Measurements from ENCODE around the gene HSCB.

- TF ChIP-seq EP300 (IDR thresholded peaks at IDR 0.05; ENCODE audit: low read length) (no peak), HCFC1 (IDR thresholded peaks at IDR 0.05; ENCODE audit: low read depth, low read length) (no peak), ESRRB (CRISPR knock-in tag; IDR thresholded peaks at IDR 0.05; ENCODE audit: borderline replicate concordance) (no peak), MAZ (CRISPR knock-in tag; conservative IDR thresholded peaks at IDR 0.05 in 1 of 2, IDR thresholded peaks at IDR 0.05 in 1 of 2) (no peak), ZNF384 (IDR thresholded peaks at IDR 0.05; ENCODE audit: low read depth, low read length) (no peak), NCOA4 (IDR thresholded peaks at IDR 0.05; ENCODE audit: partially characterized antibody) (no peak), PHF20 (IDR thresholded peaks at IDR 0.05; ENCODE audit: partially characterized antibody) (no peak), CTCF (IDR thresholded peaks at IDR 0.05 in 2 of 3, conservative IDR thresholded peaks at IDR 0.05 in 1 of 3; ENCODE audit: insufficient read depth in 2 of 3, low read depth in 1 of 3, low read length in 3 of 3) (no peak), ZFP1 (CRISPR knock-in tag; IDR thresholded peaks at IDR 0.05) (no peak)
These were observed 723 bp downstream of the HSCB start for GRCh38 chr22:28742562-28742962.

Measured in K562 (cell line).